ENCODE results near the gene BDNF.

DNA sequence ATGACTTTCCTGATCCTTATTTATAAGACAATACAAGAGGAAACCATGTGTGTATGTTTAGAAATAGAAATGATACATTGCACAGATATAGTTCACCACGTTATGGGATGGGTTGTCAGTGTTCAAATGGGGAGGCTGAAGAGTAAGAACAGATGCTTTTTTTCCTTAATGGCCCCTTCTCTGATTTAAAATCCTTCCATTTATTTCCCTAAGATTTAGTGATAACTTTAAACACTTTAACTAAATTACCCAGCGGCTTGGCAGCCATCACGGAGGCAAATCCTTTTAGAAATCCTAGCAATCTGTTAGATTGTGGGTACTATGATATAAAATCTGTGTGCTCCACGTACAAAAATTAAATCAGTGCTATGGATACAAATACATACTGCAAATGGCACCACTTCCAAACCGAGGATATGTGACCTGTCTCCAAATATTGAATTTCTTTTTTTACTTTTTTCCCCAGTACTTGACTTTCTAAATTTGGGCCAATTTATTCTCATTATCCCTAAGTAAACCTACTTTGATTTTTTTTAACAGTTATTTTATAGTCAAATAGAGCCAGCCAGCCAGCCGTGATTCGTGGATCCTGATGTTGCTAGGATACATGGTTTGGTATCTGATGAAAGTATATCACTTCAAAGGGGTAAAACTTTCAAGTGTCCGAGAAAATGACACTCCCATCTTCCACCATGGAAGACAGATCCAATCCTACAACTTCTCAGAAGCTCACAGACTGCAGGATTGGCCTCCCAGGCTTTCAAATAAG is 46.1 kb downstream of the BDNF start:
- TF ChIP-seq, protein P1, sequence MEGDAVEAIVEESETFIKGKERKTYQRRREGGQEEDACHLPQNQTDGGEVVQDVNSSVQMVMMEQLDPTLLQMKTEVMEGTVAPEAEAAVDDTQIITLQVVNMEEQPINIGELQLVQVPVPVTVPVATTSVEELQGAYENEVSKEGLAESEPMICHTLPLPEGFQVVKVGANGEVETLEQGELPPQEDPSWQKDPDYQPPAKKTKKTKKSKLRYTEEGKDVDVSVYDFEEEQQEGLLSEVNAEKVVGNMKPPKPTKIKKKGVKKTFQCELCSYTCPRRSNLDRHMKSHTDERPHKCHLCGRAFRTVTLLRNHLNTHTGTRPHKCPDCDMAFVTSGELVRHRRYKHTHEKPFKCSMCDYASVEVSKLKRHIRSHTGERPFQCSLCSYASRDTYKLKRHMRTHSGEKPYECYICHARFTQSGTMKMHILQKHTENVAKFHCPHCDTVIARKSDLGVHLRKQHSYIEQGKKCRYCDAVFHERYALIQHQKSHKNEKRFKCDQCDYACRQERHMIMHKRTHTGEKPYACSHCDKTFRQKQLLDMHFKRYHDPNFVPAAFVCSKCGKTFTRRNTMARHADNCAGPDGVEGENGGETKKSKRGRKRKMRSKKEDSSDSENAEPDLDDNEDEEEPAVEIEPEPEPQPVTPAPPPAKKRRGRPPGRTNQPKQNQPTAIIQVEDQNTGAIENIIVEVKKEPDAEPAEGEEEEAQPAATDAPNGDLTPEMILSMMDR (IDR thresholded peaks at IDR 0.05), result no peak
- TF ChIP-seq POLR2A (IDR thresholded peaks at IDR 0.05), result no peak

Measured in lower leg skin (tissue), 3 donors.